A549 treated with DMSO at 1 μM for 4 hours (cell line): ENCODE data around the gene HELLS. TPM values are rescaled to one million over a fixed set of nuclear protein-coding genes. Genes with fewer than 3 reads are reported as not detected.

Experiments
- total RNA-seq: library from RNA; stranded (reverse); fragments of 200-300 nt; extraction: Qiagen RNA extraction; gene quantifications from 5 replicates; pipeline ENCODE4 v1.2.3, GENCODE V29; 2022; ENCODE audit warnings: low read depth

HELLS gene
- total RNA-seq = 29.4 to 38.5 TPM (median 32.7 TPM) in 5 replicates

DNA sequence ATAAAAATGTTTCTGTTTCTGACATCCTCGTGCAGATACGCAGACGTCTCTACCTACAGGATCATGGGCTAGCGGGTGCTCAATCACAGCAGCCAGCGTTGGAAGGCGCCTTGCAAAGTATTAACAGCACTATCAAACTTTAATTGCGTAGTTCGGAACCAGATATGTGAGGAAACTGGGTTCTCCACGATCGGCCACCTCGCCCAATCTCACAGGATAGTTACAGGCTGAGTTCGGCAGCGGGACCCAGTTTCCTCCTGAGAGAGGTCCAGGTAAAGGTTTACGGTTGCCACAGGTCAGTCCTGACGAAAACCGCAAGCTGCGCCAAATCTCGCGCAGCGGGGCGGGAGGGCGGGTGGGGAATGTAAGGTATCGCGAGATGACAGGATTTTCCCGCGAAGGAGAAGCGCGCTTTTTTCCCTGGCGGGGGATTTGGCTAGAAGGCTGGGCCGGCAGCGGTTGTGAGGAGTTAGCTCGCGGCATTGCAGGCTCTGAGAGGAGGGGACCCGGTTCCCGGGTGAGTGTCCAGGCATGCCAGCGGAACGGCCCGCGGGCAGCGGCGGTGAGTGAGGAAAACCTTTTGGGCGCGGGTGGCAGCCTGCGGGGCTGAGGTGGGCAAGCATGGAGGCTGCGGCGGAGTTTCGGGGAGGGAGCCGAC is at the start of gene HELLS:
HELLS (plus strand) TSS at position 398 of the 658 bp plus-strand sequence; CDS start at position 532, 134 bp downstream.

Other genes with a start within 250 kb of the HELLS start
- gene NOC3L, start 182.8 kb upstream of the HELLS start, total RNA-seq = 21.1 to 29.8 TPM (median 25.2 TPM) in 5 replicates
- 4.6 to 6.8 TPM (median 5.6 TPM) in 5 replicates for gene TBC1D12, start 143.2 kb upstream of the HELLS start, total RNA-seq
- 0.07 to 0.08 TPM in 2 of 5 replicates, not detected in the others for gene CYP2C18, start 137.9 kb downstream of the HELLS start, total RNA-seq
- not detected in 5 replicates for gene CYP2C19, start 216.9 kb downstream of the HELLS start, total RNA-seq